ENCODE data around the gene MGST3. TPM values are rescaled to one million over a fixed set of nuclear protein-coding genes. Genes with fewer than 3 reads are reported as not detected.

Gene MGST3
- polyA plus RNA-seq, 1 of the 3 experiments (the other 2 are of a cell fraction), result 270 TPM

DNA sequence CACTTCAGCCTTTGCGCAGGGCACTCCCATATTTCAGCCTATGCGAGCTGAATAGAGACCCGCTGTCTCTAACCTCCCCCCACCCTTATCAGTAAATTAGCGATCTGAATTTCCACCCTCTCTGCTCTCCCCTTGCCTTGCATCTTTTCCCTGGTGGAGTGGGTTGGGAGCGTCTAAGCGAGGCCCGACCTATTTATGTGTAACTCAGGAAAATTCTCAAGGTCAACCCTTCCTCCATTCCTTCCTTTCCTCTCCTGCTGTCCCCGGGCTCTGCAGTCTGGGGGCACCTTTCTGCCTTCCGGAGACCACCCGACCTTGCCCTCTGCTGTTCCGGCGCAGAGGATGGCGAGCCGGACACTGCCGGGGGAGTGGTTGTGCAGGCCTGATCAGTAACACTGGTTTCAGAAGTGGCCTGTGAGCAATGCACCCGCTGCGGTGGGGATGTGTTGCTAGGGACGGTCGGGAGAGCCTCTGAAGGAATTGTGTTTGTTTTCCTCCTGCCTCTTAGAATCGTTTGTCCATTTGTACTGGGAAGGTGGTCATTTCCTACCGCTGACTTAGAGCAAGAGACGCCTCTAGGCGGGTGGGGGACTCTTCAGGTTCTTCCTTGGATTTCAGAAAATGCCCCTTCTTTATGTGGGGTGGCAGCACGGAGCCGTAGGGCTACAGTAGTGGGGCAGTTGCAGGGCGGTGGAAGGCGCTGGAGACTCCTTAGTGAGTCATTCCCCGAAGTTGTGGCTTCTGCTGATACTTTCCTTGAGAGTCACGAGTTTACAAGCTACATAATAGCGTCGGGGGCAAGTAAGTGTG lies 513 bp downstream of the MGST3 start:
- H2AFZ ChIP-seq (ENCODE audit: low read depth), result peak overlapping the region; percentile 83
- CTCF ChIA-PET, result interaction anchor here (0.8 to 1.5 kb wide), 2 partner anchors 14 to 275 kb away, joined by 3 to 5 read pairs; no protein-coding TSS in a partner anchor
- H3K36me3 ChIP-seq (replicated peaks in 1 of 2; ENCODE audit: control insufficient read depth in 1 of 2, insufficient read depth in 2 of 2, low read length in 1 of 2), result peaks cover 11% of the 10 kb centered on the region in 2 experiments
- peak; percentile 59 for DNase-seq
- POLR2A ChIA-PET, result interaction anchor here (0.9 kb wide), 1 partner anchor 233 kb away, joined by 4 read pairs; no protein-coding TSS in a partner anchor
- H3K27me3 ChIP-seq (ENCODE audit: insufficient read depth), result no peaks in the 10 kb centered on the region
- peaks cover 18% of the 10 kb centered on the region for H4K20me1 ChIP-seq (ENCODE audit: insufficient read depth)
- H3K79me2 ChIP-seq (ENCODE audit: insufficient read depth), result peaks cover 41% of the 10 kb centered on the region
- H3K9ac ChIP-seq, result peak overlapping the region; percentile 69
- no peaks in the 10 kb centered on the region for H3K9me3 ChIP-seq
- TF ChIP-seq JUND (IDR thresholded peaks at IDR 0.05) (peak; percentile 61), GATA2 (CRISPR knock-in tag; IDR thresholded peaks at IDR 0.05) (peak; percentile 43; the same call in 1 of the 2 replicates), POLR2AphosphoS5 (IDR thresholded peaks at IDR 0.05; ENCODE audit: low read depth, low read length) (no peak), GABPA (IDR thresholded peaks at IDR 0.05; ENCODE audit: low read depth) (no peak), SIN3A (IDR thresholded peaks at IDR 0.05; ENCODE audit: borderline replicate concordance, low read depth, low read length) (0 out of 2 replicates have a peak, but pooled peaks have one; percentile 51), TAF1 (IDR thresholded peaks at IDR 0.05; ENCODE audit: borderline replicate concordance, low read depth, low read length) (0 out of 2 replicates have a peak, but pooled peaks have one; percentile 8), FOXM1 (IDR thresholded peaks at IDR 0.05; ENCODE audit: low read depth) (no peak), SMC3 (IDR thresholded peaks at IDR 0.05; ENCODE audit: low read depth, low read length) (no peak), RFX5 (IDR thresholded peaks at IDR 0.05; ENCODE audit: low read length) (no peak), YY1 (IDR thresholded peaks at IDR 0.05; ENCODE audit: low read depth) (no peak), ELF1 (IDR thresholded peaks at IDR 0.05) (no peak), FOSL2 (IDR thresholded peaks at IDR 0.05; ENCODE audit: borderline replicate concordance, low read depth) (peak; percentile 82; the same call in 1 of the 2 replicates), TCF12 (IDR thresholded peaks at IDR 0.05) (peak; percentile 22; the same call in 1 of the 2 replicates), CHD2 (IDR thresholded peaks at IDR 0.05; ENCODE audit: low read length, partially characterized antibody) (no peak), RAD21 (IDR thresholded peaks at IDR 0.05; ENCODE audit: low read length) (peak; percentile 5; the same call in 1 of the 2 replicates), MXI1 (IDR thresholded peaks at IDR 0.05; ENCODE audit: low read depth, low read length) (peak; percentile 50; the same call in 1 of the 2 replicates), RXRA (IDR thresholded peaks at IDR 0.05; ENCODE audit: borderline replicate concordance, low read depth) (no peak)
- TF ChIP-seq, protein P1, sequence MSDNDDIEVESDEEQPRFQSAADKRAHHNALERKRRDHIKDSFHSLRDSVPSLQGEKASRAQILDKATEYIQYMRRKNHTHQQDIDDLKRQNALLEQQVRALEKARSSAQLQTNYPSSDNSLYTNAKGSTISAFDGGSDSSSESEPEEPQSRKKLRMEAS (IDR thresholded peaks at IDR 0.05; ENCODE audit: low read depth), result peak; percentile 59
- TF ChIP-seq, protein P2, sequence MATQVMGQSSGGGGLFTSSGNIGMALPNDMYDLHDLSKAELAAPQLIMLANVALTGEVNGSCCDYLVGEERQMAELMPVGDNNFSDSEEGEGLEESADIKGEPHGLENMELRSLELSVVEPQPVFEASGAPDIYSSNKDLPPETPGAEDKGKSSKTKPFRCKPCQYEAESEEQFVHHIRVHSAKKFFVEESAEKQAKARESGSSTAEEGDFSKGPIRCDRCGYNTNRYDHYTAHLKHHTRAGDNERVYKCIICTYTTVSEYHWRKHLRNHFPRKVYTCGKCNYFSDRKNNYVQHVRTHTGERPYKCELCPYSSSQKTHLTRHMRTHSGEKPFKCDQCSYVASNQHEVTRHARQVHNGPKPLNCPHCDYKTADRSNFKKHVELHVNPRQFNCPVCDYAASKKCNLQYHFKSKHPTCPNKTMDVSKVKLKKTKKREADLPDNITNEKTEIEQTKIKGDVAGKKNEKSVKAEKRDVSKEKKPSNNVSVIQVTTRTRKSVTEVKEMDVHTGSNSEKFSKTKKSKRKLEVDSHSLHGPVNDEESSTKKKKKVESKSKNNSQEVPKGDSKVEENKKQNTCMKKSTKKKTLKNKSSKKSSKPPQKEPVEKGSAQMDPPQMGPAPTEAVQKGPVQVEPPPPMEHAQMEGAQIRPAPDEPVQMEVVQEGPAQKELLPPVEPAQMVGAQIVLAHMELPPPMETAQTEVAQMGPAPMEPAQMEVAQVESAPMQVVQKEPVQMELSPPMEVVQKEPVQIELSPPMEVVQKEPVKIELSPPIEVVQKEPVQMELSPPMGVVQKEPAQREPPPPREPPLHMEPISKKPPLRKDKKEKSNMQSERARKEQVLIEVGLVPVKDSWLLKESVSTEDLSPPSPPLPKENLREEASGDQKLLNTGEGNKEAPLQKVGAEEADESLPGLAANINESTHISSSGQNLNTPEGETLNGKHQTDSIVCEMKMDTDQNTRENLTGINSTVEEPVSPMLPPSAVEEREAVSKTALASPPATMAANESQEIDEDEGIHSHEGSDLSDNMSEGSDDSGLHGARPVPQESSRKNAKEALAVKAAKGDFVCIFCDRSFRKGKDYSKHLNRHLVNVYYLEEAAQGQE (IDR thresholded peaks at IDR 0.05; ENCODE audit: low read depth, low read length), result no peak
- TF ChIP-seq, protein P3, sequence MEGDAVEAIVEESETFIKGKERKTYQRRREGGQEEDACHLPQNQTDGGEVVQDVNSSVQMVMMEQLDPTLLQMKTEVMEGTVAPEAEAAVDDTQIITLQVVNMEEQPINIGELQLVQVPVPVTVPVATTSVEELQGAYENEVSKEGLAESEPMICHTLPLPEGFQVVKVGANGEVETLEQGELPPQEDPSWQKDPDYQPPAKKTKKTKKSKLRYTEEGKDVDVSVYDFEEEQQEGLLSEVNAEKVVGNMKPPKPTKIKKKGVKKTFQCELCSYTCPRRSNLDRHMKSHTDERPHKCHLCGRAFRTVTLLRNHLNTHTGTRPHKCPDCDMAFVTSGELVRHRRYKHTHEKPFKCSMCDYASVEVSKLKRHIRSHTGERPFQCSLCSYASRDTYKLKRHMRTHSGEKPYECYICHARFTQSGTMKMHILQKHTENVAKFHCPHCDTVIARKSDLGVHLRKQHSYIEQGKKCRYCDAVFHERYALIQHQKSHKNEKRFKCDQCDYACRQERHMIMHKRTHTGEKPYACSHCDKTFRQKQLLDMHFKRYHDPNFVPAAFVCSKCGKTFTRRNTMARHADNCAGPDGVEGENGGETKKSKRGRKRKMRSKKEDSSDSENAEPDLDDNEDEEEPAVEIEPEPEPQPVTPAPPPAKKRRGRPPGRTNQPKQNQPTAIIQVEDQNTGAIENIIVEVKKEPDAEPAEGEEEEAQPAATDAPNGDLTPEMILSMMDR (IDR thresholded peaks at IDR 0.05), result peak; percentile 32; the same call in 1 of the 2 replicates
- no peaks in the 10 kb centered on the region for H3K9me2 ChIP-seq
- H3K27ac ChIP-seq (ENCODE audit: low read depth in 2 of 2, low read length in 1 of 2), result peak overlapping the region; percentile 80 to 96
- WGBS (ENCODE audit: low lambda C conversion rate), result under 1% methylated on average over 31 of the region's 31 CpGs
- H3K4me1 ChIP-seq (ENCODE audit: control insufficient read depth in 1 of 2, insufficient read depth in 2 of 2, low read depth in 1 of 2, low read length in 1 of 2), result peaks cover 9 to 24% of the 10 kb centered on the region in 2 experiments; a peak in 3 of 4 replicates
- H3K4me3 ChIP-seq (ENCODE audit: low read depth in 2 of 2, low read length in 1 of 2), result peak overlapping the region; percentile 77 to 99
- peak overlapping the region; percentile 79 for H3K4me2 ChIP-seq
- H3F3A ChIP-seq (replicated peaks; ENCODE audit: insufficient read depth), result peaks cover 11% of the 10 kb centered on the region
